ENCODE measurements around the gene GSS. TPM values are rescaled to one million over a fixed set of nuclear protein-coding genes. Genes with fewer than 3 reads are reported as not detected.

The GSS gene
- total RNA-seq, 1 experiment from 2014 or later: 83.6 TPM

DNA sequence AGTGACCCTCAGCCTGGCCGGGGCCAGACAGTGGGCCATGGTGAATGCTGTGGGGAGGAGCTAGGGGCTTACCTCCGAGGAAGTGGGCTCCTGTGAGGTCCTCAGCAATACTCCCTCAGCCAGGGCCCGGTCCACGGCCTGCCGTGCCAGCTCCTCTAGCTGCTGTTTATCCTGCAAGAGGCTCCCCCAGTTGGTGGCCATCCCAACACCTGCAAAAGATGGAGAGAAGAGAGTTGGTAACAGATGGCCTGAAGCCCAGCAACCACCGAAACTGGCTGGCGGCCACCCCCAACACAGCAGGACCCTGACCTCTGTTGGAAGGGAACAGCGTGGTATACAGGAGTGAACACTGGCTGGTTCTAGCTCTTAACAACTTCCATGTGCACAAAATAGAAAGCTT, 4.0 kb downstream of the GSS start:
- POLR2A ChIA-PET: no interaction called here
- RAD21 ChIA-PET (ENCODE audit: low non-redundant PET in 1 of 2, low total read pairs in 2 of 2, uncharacterized antibody in 2 of 2, unreplicated experiment in 2 of 2): no interaction called here
- TF ChIP-seq POLR2AphosphoS5 (IDR thresholded peaks at IDR 0.05; ENCODE audit: low read depth, low read length) (no peak), ZNF274 (IDR thresholded peaks at IDR 0.05; ENCODE audit: low read depth, low read length) (no peak), ELF1 (IDR thresholded peaks at IDR 0.05; ENCODE audit: borderline replicate concordance, low read depth) (no peak), JUND (IDR thresholded peaks at IDR 0.05) (no peak), SRF (IDR thresholded peaks at IDR 0.05; ENCODE audit: low read depth) (no peak)
- TF ChIP-seq, protein P1, sequence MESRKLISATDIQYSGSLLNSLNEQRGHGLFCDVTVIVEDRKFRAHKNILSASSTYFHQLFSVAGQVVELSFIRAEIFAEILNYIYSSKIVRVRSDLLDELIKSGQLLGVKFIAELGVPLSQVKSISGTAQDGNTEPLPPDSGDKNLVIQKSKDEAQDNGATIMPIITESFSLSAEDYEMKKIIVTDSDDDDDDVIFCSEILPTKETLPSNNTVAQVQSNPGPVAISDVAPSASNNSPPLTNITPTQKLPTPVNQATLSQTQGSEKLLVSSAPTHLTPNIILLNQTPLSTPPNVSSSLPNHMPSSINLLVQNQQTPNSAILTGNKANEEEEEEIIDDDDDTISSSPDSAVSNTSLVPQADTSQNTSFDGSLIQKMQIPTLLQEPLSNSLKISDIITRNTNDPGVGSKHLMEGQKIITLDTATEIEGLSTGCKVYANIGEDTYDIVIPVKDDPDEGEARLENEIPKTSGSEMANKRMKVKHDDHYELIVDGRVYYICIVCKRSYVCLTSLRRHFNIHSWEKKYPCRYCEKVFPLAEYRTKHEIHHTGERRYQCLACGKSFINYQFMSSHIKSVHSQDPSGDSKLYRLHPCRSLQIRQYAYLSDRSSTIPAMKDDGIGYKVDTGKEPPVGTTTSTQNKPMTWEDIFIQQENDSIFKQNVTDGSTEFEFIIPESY (IDR thresholded peaks at IDR 0.05; ENCODE audit: extremely low read depth, insufficient replicate concordance, low read length): no peak
- TF ChIP-seq, protein P2, sequence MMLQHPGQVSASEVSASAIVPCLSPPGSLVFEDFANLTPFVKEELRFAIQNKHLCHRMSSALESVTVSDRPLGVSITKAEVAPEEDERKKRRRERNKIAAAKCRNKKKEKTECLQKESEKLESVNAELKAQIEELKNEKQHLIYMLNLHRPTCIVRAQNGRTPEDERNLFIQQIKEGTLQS (IDR thresholded peaks at IDR 0.05): no peak
- TF ChIP-seq, protein P3, sequence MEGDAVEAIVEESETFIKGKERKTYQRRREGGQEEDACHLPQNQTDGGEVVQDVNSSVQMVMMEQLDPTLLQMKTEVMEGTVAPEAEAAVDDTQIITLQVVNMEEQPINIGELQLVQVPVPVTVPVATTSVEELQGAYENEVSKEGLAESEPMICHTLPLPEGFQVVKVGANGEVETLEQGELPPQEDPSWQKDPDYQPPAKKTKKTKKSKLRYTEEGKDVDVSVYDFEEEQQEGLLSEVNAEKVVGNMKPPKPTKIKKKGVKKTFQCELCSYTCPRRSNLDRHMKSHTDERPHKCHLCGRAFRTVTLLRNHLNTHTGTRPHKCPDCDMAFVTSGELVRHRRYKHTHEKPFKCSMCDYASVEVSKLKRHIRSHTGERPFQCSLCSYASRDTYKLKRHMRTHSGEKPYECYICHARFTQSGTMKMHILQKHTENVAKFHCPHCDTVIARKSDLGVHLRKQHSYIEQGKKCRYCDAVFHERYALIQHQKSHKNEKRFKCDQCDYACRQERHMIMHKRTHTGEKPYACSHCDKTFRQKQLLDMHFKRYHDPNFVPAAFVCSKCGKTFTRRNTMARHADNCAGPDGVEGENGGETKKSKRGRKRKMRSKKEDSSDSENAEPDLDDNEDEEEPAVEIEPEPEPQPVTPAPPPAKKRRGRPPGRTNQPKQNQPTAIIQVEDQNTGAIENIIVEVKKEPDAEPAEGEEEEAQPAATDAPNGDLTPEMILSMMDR (IDR thresholded peaks at IDR 0.05 in 2 of 3, conservative IDR thresholded peaks at IDR 0.05 in 1 of 3; ENCODE audit: borderline replicate concordance in 1 of 3, insufficient read depth in 1 of 3, low read depth in 2 of 3, low read length in 2 of 3): no peak
- Histone ChIP-seq H3K27ac (ENCODE audit: low read depth, low read length) (no peak overlapping the region), H4K20me1 (ENCODE audit: insufficient read depth) (no peaks in the 10 kb centered on the region), H3K36me3 (ENCODE audit: control insufficient read depth in 1 of 2, insufficient read depth in 2 of 2, low read length in 2 of 2) (peaks cover 14 to 24% of the 10 kb centered on the region in 2 experiments; a peak in 3 of 4 replicates), H3K4me2 (ENCODE audit: low read length) (no peak overlapping the region), H3K27me3 (ENCODE audit: insufficient read depth, low read length) (no peaks in the 10 kb centered on the region), H2AFZ (ENCODE audit: low read depth, low read length, poor library complexity, severe bottlenecking) (no peak overlapping the region), H3K9ac (ENCODE audit: low read length) (no peak overlapping the region), H3K79me2 (ENCODE audit: insufficient read depth, low read length) (peaks cover 15% of the 10 kb centered on the region), H3K9me3 (ENCODE audit: control insufficient read depth in 1 of 2, insufficient read depth in 1 of 2, low read depth in 1 of 2, low read length in 2 of 2) (no peaks in the 10 kb centered on the region), H3K9me2 (ENCODE audit: insufficient read depth) (no peaks in the 10 kb centered on the region), H3K4me1 (ENCODE audit: control insufficient read depth in 1 of 2, insufficient read depth in 2 of 2, low read length in 2 of 2) (peaks cover 7 to 18% of the 10 kb centered on the region in 2 experiments), H3K4me3 (replicated peaks in 1 of 2; ENCODE audit: low read depth in 1 of 2, low read length in 2 of 2) (no peak overlapping the region)
- no peak for ATAC-seq
- no peak for DNase-seq (ENCODE audit: low read depth, low spot score)
- intact Hi-C loops (cut with micrococcal nuclease): no loop called here
- no TSS peak for BruUV-seq (replicated peaks)
- CTCF ChIA-PET: no interaction called here

Data from HCT116 (cell line).